Transverse colon (tissue), 4 donors: ENCODE measurements around the gene TEKT5.

ENCODE experiments used
- EP300 ChIP-seq: sonication (generic); formaldehyde crosslinking; IDR thresholded peaks from one replicate; pipeline ENCODE4 v1.6.1; 2017; ENCODE audit warnings: antibody characterized with exemption, low read depth
- POLR2A ChIP-seq: fragments of 450-650 bp; IDR thresholded peaks from one replicate; pipeline ENCODE4 v1.6.1; 2016; ENCODE audit warnings: antibody characterized with exemption, mild to moderate bottlenecking, moderate library complexity
- POLR2AphosphoS5 ChIP-seq, 3 donors: sonication (generic); formaldehyde crosslinking; IDR thresholded peaks; one replicate each; pipeline ENCODE4 v1.6.1; 2016; ENCODE audit warnings: antibody characterized with exemption in 3 of 3
- TF ChIP-seq, protein P1 (sequence below), 5 experiments: fragments of 200-600 bp in 3 of 5; fragments of 450-650 bp in 2 of 5; sonication (generic) in 3 of 5; IDR thresholded peaks; 1 replicate in 2 of 5; 2 replicates in 3 of 5; pipeline ENCODE4 v1.5.1; 2016 to 2017; ENCODE audit warnings: antibody characterized with exemption in 5 of 5, inconsistent platforms in 3 of 5, mild to moderate bottlenecking in 2 of 5, moderate library complexity in 1 of 5

DNA sequence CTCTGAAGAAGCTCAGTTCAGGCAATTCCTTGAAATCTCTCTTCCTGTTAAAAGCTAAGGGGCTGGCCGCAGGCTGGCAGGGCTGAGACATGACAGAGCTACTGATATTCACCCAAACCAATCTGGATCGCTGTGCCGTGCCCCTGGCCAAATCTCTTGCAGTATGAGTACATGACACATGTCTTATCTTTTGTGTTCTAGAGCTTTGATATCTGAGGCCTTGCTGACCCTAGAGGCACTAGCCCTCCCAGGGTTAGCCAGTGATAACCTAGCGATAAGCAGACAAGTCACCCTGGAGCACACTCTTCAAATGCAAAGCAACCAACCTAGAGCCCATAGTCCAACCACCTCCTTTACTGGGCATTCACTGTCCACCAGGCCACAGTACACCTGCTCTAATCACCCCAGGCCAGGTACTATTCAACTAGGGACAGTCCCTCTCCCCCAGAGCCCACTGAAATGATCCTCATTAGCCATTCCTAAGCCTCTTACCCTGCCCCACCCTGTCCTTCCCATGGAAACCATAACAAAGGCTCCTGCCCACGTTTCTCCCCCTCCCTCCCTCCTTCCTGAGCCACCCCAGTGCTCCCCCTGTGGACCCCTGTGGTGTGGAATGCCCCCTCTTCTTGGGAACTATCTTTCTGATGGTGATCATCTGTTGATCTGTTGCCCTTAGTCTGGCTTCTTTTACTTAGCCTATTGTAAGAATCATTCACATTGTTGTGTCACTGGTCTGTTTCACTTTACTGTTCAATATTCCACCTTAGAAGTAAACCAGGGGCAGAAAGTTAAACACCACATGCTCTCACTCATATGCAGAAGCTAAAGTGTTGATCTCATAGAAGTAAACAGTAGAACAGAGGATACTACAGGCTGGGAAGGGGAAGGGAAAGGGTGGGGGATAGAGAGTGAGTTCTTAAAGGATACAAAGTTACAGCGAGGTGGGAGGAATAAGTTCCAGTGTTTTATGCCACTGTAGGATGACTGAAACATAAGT, 52.5 kb downstream of the TEKT5 start:
- TF ChIP-seq, protein P1, sequence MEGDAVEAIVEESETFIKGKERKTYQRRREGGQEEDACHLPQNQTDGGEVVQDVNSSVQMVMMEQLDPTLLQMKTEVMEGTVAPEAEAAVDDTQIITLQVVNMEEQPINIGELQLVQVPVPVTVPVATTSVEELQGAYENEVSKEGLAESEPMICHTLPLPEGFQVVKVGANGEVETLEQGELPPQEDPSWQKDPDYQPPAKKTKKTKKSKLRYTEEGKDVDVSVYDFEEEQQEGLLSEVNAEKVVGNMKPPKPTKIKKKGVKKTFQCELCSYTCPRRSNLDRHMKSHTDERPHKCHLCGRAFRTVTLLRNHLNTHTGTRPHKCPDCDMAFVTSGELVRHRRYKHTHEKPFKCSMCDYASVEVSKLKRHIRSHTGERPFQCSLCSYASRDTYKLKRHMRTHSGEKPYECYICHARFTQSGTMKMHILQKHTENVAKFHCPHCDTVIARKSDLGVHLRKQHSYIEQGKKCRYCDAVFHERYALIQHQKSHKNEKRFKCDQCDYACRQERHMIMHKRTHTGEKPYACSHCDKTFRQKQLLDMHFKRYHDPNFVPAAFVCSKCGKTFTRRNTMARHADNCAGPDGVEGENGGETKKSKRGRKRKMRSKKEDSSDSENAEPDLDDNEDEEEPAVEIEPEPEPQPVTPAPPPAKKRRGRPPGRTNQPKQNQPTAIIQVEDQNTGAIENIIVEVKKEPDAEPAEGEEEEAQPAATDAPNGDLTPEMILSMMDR (IDR thresholded peaks at IDR 0.05) = no peak
- TF ChIP-seq EP300 = no peak
- no peak for TF ChIP-seq POLR2A
- no peak for TF ChIP-seq POLR2AphosphoS5 (IDR thresholded peaks at IDR 0.05)
